GM12872 (cell line): ENCODE measurements around the gene GEMIN7.

ENCODE experiments used
- CTCF ChIP-seq: IDR thresholded peaks from 3 replicates; pipeline ENCODE4 v1.5.1; 2011; ENCODE audit warnings: low read depth, mild to moderate bottlenecking, low read length, moderate library complexity; ENCODE audit not compliant: insufficient read depth

Gene GEMIN7

GRCh38 chr19:45082170-45082569 is 3.1 kb downstream of the GEMIN7 start:
- no peak for TF ChIP-seq CTCF

- TF ChIP-seq CTCF = no peak
These were observed 7.4 kb downstream of the GEMIN7 start for GRCh38 chr19:45086480-45086879.

GRCh38 chr19:45087531-45087930 is 8.5 kb downstream of the GEMIN7 start:
- 0 out of 3 replicates have a peak, but pooled peaks have one; percentile 5 for TF ChIP-seq CTCF

GRCh38 chr19:45090034-45090433 is 11.0 kb downstream of the GEMIN7 start:
- TF ChIP-seq CTCF = no peak

- no peak for TF ChIP-seq CTCF
These were observed 11.5 kb downstream of the GEMIN7 start for GRCh38 chr19:45090606-45091005.

DNA sequence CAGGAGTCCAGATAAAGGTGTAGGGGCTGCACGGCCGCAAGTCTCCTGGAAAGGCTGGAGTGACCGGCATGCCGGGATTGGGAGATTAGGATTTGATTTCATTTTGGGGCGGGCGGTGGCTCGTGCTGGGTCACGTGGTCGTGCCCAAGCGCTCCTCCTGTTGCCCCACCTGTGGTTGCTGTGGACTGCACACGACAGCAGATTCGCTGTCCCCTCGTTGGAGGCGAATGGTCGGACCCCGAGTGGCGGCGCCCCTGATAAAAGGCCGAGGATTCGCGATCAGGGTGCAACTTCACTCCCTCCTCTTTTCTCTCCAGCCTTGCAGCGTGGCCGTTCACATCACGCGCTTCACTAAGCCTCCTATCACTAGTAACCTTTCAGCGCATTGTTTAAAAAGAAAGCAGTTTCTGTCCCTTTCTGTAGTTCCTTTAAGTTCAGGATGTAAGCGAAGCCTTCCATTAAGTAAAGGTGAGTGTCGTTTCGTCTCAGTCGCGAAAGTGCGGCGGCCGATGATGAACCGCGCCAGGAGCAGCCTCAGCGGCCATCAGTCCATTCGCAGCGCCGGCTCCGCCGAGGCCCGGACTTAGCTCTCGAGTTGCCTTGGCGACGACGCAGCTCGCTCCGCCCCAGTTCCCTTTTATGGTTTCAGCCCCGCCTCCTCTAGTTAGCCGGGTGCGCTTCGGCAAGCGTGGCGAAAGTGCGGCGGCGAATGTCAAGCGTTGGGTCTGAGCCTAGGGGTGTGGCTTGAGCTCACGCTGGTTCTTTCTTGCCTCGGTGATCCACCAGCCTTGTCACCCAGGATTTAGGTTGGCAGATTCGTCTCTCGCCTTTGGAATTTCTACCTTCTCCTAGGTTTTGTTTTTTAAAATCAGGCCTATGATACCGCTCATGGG is 12.2 kb downstream of the GEMIN7 start:
- no peak for TF ChIP-seq CTCF

- peak; percentile 17; the same call in 1 of the 3 replicates for TF ChIP-seq CTCF
These were observed 14.0 kb downstream of the GEMIN7 start, which contains the start of gene PPP1R37 for GRCh38 chr19:45092747-45093678. TSS of gene PPP1R37 (plus strand) at chr19:45093179. CDS start at chr19:45093326, 147 bp downstream.
